ENCODE data around the gene FBXO34.
"Not testable (repeated sequence)": the region's sequence is repeated elsewhere in the genome, so short reads cannot be mapped to it uniquely, and the experiment has no call there.

Gene FBXO34

DNA sequence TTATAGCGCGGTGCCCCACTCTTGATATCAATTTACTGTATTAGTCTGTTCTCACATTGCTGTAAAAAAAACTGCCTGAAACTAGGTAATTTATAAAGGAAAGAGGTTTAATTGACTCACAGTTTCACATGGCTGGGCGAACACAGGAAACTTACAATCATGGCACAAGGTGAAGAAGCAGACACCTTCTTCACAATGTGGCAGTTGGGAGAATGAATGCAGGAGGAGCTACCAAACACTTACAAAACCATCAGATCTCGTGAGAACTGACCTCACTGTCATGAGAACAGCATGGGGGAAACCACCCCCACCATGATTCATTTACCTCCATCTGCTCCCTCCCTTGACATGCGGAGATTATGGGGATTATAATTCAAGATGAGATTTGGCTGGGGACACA, 42.3 kb downstream of the FBXO34 start:
- no peak for DNase-seq

DNA sequence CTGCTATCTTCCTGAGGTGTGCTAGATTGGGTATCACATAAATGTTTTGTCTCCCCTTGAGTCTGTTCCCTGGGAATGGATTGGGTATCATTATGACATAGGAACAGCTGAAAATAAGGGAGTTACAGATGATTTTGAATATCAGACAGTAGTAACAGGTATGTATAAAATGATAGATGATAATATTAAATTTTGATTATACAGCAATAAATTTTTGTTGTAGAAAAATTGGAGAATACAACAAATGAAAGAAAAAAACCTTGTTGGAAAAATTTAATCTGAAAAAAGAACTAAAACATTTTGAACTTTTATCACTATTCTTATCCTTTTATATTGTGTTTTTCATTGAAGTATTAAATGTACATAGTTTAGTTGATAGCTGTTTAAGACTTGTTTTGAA, 43.2 kb downstream of the FBXO34 start:
- no peak for DNase-seq

DNA sequence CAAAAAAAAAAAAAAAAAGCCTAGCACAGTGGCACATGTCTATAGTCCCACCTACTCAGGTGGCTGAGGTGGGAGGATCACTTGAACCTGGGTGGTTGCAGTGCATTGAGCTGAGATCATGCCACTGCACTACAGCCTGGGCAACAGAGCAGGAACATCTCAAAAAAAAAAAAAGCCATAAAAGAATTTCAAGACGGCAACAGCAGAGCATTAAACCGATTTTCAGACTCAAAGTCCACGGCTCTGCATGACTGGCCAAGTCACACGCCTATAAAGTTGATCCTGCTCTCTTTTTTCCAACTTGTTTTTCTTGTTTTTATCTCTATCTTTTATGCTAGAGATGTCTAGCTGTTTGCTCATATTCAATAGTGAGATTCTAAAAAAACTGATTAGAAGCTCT, 45.3 kb downstream of the FBXO34 start:
- DNase-seq, result no peak

DNA sequence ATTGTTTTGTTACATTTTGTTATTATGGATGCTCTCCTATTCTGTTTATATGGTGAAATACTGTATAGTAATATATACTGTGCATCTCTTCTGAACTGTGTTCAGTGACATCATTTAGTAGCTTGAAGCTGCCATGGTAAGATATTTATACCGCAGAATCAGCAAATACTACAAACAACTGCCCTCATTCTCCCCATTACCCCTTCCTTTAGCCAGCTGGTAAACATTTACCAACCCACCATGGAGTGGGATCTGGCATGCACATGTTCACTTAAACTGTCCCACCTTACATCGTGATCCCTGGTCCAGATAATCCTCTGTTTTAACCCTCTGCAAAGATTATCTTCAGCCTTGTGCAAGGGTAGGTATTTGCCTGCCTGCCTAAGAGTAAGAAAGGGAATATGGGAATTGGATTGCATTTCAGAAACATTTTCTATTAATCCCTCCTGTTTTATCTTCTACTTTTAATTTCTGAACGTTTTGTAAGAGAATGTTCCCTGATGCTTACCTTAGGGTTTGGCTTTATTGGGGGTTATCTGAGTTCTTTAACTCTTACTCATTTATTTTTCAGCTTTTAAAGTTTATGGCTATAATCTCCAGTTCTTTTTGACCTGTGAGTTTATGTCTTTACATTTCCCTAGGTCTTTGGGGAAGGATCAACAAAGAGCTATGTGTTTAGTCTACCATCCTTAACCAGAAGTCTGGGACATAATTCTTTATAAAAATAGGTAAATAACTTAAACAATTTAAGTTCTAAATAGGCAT, 46.5 kb downstream of the FBXO34 start:
- DNase-seq, result no peak

DNA sequence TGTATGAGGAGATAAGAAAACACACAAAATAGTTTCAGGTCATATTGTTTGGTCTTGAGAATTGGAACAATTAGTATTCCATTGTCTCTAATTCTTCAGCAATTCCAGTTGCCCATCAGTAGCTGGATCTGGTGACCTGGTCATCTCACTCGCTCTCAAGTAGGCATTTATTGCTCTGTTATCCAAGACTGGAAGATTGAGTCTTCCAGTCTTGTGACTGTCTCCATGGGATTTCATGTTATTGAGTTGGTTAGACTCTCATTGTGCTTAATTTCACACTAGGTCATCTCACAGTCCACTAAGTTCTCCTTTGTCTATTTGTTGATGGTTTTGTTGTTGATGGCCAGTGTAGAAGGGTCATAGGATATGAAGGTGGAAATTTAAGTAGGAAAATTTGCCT, 47.5 kb downstream of the FBXO34 start:
- DNase-seq, result no peak

DNA sequence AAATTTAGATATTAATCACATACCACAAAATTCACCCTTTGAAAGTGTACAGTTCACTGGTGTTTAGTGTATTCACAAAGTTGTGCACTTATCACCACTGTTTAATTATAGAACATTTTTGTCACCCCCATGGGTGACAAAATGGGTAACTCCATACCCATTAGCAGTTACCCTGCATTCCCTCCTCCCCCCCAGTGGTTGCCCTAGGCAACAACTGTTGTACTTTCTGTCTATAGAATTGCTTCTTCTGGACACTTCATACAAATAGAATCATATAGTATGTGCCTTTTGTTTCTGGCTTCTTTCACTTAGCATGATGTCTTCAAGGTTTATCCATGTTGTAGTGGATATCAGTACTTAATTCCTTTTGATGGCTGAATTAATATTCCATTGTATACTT, 52.7 kb downstream of the FBXO34 start:
- no peak for DNase-seq

DNA sequence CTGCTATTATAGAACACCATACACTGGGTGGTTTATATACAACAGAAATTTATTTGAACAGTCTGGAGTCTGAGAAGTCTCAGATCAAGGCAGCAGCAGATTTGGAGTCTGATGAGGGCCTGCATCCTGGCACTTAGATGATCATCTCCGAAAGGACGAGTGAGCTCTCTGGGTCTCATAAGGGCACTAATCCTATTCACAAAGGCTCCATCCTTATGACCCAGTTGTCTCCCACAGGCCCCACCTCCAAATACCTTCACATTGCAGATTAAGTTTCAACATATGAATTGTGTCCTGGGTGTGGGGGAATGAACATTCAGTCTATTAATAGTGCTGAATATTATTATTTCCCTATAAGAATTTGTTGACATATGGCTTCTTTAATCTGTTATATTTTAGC, 53.6 kb downstream of the FBXO34 start:
- no peak for DNase-seq

DNA sequence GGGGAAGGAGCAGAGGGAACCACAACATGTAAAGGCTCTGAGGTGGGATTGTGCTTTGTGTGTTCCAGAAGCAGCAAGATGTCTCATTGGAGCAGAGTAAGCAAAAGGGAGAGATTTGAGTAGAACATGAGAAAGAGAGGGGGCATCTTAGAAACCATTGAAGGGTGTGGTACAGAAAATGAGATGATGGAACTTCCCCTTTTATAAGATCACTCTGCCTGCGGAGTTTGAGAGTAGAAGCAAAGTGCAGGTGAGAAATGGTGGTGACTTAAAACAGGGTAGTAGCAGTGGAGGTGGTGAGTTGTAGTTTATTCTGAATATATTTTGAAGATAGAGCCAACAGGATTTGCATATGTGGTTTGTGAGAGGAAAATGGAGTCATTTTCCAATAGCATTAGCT, 56.0 kb downstream of the FBXO34 start:
- DNase-seq, result no peak

DNA sequence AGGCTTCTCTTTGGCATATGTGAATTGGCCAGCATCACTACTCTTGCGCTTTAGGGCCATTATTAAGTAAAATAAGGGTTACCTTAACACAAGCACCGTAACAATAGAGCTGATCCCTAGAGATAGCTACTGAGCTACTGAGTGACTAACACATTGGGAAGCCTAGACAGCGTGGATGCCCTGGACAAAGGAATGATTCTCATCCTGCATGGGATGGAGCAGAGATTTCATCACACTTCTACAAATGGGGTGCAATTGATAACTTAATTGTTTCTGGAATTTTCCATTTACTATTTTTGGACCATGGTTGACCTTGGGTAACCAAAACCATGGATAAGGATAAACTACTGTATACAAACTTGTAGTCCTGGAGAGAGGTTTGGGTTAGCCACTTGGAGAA, 57.1 kb downstream of the FBXO34 start:
- no peak for DNase-seq

DNA sequence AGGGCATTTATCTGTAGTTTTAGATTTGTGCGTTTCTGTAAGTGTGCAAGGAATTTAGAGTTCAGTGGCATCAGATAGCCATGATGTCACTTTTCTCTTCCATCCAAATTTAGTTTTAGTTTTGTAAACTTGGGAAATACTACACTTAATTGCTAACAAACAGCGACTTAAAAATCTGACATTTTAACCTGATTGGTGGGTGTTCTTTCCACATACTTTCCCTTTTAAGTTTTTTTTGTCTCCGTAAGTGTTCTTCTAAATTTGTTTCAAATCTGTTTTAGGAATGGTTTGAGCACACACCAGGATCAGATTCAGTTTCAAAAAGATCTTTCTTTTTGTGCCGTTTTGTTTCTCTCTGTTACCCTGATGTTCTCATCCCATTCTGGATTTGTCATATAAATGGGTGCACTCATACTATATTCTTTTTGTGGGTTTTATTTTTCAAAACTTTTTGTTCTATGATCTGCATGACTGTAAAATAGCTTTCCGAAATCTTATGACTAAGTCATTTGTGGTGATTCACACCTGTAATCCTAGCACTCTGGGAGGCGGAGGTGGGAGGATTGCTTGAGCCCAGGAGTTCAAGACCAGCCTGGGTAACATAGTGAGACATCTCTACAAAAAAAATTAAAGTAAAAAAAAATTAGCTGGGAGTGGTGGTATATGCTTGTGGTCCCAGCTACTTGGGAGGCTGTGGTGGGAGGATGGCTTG, 58.9 kb downstream of the FBXO34 start:
- no peak for DNase-seq

DNA sequence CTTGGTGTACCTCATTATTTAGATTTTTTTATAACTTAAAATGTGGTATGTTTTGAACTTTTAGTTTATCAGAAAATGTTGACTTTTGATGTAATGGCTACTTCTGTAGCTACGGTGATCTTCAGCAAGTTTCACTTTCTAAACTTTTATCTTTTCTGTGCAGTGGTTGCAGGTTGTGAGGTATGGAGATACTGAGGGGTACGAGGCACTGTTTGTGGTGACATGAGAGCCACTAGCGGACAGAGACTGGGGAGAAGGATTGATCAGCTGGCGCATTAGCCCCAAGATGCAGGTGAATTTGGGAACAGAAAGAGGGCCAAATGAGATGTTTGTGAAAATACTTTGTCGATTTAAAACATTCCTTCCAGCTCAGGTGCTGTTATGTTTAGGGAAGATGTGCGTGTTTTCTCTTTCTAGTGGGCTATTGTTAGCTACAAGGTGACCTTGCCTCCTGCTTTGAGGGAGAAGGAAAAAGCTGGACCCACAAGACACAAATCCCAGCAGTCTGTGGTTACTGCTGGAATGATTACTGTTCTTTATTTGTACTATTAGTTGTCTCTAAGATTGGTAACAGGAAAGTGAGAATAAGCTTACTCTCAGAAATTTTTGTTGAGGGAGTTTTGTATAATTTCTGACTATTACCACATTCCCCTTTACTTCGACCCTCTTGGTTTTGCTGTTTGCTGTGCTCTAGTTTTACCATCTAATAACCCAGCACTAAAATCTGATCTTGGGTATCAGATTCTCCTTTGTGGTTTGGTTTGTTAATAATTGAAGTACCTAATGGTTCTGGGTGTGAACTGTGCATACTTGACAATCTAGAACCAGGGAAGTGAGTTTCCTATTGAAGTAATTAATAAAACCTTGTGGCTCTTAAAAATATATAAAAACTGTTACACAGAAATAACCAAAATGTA, 61.7 kb downstream of the FBXO34 start:
- no peak for DNase-seq

DNA sequence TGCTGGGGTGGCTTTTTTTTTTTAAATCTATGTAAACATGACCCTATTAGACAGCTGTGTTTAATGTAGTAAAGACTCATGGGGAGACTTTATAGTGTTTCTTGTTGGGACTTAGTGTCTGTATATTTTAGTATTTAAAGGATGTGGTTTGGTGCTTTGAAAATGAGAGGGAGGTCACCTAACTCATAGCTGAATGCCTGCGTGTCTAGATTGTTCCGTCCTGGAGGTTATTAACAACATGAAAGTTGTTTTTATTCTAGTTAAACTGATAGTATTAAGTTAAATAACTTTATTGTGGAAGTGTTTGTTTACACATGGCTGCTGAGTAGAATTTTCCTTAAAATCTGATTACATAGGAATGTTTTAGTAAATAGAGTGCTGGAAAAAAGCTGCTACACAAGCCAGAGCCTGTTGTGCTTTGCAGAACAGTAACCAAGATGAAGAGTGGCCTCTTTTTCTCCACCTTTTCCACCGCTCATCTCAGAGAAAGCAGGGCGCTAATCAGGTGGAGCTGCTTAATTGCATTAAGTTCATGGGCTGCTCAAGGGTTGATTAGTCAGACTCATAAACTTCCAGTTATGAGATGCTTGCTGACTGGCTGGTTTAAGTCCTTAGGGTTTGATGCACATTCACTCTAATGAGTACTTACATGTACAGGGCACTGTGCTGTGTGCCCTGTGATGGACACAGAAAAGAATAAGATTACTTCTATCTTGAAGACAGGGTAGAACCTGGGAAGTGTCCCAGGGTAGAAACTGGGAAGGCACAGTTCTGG, 62.7 kb downstream of the FBXO34 start:
- no peak for DNase-seq

DNA sequence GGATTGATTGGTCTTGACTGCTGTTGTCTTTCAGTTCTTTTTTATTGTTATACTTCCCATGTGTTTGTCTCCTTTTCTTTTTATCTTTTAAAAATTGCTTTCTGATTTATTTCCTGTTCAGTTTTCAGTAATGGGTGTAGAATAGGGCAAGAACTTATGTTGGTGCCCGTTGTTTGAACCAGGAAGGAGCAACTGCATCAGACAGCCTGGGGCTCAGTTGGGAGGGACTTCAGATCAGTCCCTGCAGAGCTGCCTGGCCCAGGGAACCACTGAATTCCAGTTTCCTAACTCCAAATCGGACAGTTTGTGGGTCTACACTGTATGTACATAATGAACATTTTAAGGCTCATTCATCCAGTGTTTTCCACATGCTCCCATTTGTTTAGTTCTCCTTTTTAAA, 64.9 kb downstream of the FBXO34 start:
- no peak for DNase-seq

DNA sequence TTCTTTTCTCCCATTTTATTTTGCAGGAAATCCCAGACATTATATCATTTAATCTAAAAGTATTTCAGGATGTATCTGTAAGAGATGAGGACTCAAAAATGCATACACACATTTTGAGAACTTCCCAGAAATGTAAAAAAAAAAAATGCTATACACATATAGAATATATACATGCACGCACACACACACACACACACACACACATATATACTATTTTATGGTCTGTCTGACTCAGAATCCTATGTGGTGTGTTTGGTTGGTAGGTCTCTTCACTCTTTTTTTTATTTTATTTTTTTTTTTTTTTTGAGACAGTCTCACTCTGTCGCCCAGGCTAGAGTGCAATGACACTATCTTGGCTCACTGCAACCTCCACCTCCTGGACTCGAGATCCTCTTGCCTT, 65.5 kb downstream of the FBXO34 start:
- no peak for DNase-seq

DNA sequence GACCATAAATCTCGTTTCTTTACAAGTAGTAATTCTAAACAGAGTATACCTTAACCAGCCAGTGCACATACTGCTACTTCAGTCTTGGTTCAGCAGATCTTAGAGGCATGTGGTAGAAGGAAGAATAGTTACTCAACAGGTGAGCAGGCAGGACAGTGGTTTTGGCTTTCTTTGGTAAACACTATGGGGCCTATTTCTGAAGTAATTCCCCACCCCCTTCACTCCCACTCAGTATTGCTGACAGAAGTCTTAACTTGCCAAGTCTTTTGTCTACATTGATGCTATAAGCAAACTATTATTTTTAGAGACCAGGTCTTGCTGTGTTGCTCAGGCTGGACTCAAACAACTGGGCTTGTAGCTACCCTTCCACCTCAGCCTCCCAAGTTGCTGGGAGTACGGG, 68.5 kb downstream of the FBXO34 start:
- no peak for DNase-seq

DNA sequence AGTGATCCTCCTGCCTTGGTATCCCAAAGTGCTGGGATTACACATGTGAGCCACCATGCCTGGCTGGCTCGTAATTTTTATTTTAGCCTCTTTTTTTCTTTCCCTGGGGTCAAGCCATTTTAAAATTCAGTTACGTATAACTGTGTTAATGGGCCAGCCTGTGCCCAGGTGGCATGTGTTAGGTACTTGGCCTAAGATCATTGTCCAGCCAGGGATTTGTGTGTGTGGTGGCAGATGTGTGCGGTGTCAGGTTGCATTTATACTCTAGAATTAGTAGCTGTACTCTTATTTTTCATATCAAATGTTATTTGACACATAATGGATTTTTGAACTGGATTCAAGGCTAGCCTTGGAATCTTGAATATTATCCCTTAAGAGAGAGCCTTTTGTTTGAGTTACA, 69.3 kb downstream of the FBXO34 start:
- no peak for DNase-seq

DNA sequence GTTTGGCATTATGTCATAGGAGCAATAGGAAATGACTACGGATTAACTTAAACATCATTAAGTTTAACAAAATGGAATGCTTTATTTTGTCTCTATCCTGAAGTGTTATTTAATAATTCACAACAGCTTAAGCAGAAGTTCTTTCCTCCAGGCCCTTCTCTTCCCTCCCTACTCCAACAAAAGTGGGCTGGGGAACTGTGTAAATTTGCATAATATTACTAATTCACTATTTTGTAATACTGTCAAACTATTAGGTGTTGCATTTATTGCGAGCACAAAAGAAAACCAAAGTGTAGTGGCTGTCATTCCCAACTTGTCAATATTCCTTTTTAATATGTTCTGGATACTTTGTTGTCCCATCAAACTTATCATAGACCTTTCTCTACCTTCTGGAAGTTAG, 70.6 kb downstream of the FBXO34 start:
- DNase-seq, result no peak

DNA sequence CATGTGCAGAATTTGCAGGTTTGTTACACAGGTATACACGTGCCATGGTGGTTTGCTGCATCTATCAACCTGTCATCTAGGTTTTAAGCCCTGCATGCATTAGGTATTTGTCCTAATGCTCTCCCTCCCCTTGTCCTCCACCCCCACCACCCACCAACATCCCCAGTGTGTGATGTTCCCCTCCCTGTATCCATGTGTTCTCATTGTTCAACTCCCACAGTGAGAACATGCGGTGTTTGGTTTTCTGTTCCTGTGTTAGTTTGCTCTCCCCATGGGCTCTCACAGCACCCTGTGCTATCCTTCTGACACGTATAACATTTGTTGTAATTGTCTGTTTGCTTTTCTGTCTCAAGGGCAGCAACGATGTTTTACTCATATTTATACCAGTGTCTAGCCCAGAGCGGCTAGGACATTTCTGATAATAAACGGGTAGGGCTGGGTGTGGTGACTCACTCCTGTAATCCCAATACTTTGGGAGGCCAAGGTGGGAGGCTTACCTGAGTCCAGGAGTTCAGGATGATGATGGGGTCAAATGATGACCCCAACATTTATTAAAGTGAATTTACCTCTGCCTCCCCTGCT, 73.5 kb downstream of the FBXO34 start:
- DNase-seq, result not testable (repeated sequence)

DNA sequence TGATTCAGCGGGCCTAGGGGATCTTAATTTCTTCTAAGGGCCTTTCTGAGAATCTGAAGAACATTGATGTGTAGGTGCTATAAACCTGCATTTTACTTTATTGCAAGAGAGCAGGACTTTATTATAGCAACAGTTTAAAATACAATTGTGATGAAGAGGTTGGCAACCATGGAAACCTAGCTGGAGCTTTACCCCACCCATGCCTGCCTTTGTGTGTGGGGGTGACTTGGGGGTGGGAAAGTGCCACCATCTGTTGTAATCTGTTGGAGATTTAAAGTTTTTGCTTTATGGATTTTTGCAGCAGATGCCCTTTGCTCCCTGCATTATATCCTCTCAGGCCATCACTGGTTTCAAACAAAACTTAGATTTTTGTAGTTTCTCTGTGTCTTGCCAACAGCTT, 75.8 kb downstream of the FBXO34 start:
- no peak for DNase-seq

DNA sequence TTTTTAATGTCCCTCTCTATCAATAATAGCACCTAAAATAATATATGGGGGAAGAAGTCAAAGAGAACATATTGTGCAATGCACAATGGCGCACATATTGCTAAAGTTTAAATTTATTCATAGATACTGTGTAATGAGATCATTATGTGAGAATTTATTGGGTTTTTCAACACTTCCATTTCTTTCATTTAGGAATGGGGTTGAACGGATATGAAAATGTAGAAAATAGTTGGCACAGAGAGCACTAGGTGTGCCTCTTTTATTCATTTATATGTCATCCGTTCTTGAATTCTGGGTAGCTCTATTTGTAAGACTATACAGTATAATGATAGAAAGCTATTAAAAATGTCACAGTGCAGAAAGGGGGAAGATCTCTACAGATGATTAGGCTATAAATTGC, 76.5 kb downstream of the FBXO34 start:
- no peak for DNase-seq

DNA sequence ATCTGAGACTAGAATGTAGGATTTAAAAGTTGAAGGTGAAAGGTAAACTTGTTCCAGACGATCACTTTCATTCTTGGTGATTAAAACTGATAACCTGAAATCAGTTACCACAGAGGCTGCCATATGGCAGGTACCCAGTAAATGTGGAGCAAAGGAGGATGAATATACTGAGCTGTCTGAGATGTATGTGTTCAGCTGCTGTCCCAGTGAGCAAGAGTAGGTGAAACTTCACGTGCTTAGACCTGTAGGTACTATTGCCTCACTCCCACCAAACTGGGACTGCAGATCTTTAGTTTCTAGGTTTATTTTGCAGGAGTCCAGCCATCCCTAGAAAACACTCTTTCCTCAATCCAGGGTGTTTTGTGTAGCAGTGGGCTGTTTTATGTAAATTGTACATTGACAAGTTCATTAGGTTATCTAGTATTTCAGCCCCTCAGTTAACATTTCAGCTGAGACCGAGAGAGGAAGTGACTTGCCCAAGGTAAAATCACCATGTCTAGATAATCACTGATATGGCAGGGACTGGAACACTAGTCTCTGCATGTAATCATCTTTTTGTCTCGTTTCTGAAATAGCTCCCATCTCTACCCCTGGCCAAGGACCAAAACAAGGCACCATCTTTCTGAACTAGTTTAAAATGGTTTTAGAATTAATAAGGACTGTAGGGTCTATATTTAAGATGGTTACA, 77.7 kb downstream of the FBXO34 start:
- no peak for DNase-seq

DNA sequence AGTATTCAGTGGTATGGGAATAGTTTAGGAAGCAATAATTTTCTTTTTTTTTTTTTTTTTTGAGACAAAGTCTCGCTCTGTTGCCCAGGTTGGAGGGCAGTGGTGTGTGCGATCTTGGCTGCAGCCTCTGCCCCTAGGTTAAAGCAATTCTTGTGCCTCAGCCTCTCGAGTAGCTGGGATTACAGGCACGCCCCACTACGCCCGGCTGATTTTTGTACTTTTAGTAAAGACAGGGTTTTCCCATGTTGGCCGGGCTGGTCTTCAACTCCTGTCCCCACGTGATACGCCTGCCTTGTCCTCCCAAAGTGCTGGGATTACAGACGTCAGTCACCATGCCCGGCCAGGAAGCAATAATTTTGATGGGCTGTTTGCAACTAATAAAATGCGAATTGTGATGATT, 78.3 kb downstream of the FBXO34 start:
- no peak for DNase-seq

Measured in left hindlimb (tissue), 1 donor.